GM20000 (cell line): ENCODE data around the gene FAM9C.

Source experiments
- DNase-seq: peaks from one replicate; pipeline ENCODE4 v3.0.0; 2012; ENCODE audit warnings: low spot score
- TF ChIP-seq, protein P1 (sequence below): IDR thresholded peaks from 2 replicates; pipeline ENCODE4 v1.5.1; 2012; ENCODE audit warnings: mild to moderate bottlenecking, control low read depth; ENCODE audit errors: extremely low read depth, missing control alignments

The FAM9C gene

DNA sequence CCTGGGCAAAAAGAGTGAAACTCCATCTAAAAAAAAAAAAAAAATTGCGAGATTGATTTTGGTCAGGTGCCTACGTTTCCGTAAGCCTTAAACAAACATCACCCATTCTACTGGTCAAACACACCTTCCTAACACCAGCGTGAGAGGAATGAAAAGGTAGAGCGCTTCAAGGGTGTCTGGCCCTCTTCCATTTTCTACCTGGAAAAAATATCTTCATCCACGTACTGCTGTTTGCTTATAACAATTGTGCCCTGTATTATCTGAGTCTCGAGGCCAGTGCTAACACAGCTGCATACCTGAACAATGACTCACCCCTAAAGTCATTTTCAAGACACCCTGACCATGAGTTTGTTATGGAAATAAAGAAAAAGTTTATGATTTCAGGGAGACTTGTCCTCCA, 55.6 kb downstream of the FAM9C start:
- DNase-seq = no peak
- TF ChIP-seq, protein P1, sequence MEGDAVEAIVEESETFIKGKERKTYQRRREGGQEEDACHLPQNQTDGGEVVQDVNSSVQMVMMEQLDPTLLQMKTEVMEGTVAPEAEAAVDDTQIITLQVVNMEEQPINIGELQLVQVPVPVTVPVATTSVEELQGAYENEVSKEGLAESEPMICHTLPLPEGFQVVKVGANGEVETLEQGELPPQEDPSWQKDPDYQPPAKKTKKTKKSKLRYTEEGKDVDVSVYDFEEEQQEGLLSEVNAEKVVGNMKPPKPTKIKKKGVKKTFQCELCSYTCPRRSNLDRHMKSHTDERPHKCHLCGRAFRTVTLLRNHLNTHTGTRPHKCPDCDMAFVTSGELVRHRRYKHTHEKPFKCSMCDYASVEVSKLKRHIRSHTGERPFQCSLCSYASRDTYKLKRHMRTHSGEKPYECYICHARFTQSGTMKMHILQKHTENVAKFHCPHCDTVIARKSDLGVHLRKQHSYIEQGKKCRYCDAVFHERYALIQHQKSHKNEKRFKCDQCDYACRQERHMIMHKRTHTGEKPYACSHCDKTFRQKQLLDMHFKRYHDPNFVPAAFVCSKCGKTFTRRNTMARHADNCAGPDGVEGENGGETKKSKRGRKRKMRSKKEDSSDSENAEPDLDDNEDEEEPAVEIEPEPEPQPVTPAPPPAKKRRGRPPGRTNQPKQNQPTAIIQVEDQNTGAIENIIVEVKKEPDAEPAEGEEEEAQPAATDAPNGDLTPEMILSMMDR = no peak

DNA sequence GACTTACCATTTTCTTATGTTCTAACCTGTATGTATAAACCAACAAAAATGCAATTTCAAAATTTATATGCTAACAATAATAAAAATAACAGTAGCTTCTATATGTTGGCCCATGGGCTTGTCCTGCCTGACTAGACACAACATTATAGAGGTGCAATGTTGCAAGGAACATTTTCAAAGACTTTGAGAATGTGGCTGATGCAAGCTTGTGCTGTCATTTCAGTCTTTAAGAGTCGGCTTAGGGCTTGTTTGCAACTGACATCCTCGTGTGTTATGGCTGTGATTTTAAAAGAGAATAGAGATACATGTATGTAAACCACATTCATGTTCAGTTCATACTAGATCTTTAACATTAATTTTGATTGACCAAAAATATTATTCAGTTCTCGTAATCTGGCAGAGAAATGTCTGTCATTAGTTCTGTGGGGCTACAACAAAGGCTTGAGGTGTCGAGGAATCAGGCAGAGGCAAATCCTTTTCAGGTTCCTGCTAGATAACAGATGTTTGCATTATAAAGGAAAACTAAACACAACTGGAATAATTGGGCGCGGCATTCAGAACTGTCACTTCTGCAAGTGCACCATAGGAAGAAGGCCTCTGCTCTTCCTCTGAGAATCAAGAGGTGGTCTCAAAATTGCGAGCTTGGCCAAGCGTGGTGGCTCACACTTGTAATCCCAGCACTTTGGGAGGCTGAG, 56.4 kb downstream of the FAM9C start:
- no peak for DNase-seq
- TF ChIP-seq, protein P1 = no peak

DNA sequence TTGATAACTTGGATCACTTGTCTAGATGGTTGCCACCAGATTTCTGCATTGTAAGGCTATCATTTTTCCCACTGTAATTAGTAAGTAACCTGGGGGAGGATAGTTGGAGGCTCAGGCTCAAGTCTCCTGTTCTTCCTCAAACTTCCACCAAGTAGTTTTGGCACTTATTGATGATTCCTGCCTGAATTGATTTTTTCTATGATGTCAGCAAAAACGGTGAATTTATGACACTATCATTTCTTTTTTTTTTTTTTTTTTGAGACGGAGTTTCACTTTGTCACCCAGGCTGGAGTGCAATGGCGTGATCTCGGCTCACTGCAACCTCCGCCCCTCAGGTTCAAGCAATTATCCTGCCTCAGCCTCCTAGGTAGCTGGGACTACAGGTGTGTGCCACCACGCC, 57.1 kb downstream of the FAM9C start:
- TF ChIP-seq, protein P1 = no peak
- DNase-seq = no peak

DNA sequence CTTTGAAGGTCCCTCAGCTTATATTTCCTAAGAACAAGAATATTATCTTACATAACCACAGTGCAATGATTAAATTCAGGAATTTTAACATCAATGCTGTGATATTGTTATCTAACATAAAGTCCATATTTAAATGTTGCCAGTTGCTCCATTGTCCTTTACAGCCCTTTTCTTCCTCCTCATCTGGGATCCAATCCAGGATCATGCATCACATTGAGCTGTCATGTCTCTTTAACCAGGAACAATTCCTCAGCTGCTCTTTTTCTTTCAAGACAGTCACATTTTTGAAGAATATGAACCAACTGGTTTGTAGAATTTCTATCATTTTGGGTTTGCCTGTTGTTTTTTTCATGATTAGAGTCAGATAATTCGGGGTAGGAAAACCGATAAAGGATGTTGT, 57.5 kb downstream of the FAM9C start:
- DNase-seq = no peak
- TF ChIP-seq, protein P1 = no peak

DNA sequence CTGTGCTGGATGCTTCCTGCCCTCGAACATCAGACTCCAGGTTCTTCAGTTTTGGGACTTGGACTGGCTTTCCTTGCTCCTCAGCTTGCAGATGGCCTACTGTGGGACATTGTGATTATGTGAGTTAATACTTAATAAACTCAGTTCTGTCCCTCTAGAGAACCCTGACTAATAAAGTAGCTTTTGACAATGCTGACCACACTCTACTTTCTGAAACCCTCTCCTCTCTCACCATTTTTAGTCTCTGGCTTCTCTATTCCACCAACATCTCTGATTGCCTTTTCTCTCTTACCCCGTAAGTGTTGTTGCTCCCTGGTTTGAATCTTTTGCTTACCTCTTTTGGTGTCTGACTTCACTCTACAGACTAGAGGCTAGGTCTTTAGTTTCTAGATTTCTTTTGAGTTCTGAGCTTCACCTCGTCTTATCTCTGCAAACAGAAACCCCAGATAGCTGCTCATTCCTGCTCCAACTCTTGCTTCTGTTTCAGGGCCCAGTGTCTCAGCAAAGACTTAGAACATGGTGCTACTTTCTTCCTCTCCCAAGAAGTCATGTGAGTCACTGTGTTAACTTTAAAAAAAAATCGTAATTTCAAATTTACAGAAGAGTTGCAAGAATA, 58.1 kb downstream of the FAM9C start:
- TF ChIP-seq, protein P1 = no peak

More for the DNA sequence above, 58.1 kb downstream of the FAM9C start:
- no peak for DNase-seq
